Measurements from ENCODE around the gene IKZF1.

GRCh38 chr7:50346545-50347497 lies 42.3 kb downstream of the IKZF1 start:
- TF ChIP-seq ZBTB1 (CRISPR knock-in tag; IDR thresholded peaks at IDR 0.05; ENCODE audit: borderline replicate concordance, low read depth) (no peak), NBN (IDR thresholded peaks at IDR 0.05; ENCODE audit: low read depth) (no peak), MAX (CRISPR knock-in tag; IDR thresholded peaks at IDR 0.05) (no peak), MTA1 (IDR thresholded peaks at IDR 0.05; ENCODE audit: borderline replicate concordance) (no peak), CTCF (IDR thresholded peaks at IDR 0.05 in 2 of 3, conservative IDR thresholded peaks at IDR 0.05 in 1 of 3; ENCODE audit: insufficient read depth in 2 of 3, low read depth in 1 of 3, low read length in 3 of 3) (no peak), MXI1 (IDR thresholded peaks at IDR 0.05; ENCODE audit: low read depth, low read length) (no peak), UBTF (IDR thresholded peaks at IDR 0.05; ENCODE audit: borderline replicate concordance in 1 of 2, low read depth in 2 of 2, low read length in 2 of 2) (no peak), KAT8 (IDR thresholded peaks at IDR 0.05; ENCODE audit: low read depth) (no peak)
